Activated T-helper 17 cell treated with anti-CD3 and anti-CD28 coated beads, Interleukin-2, amount 50 U/mL, for 72 hours (primary cell): ENCODE measurements around the gene TSPEAR. TPM values are rescaled to one million over a fixed set of nuclear protein-coding genes. Genes with fewer than 3 reads are reported as not detected.

Experiments used
- ATAC-seq: fragments of 150-1000 bp; cut with Tn5 transposase; replicated peaks from 2 replicates; pipeline ENCODE4 v1.10.0; 2021; ENCODE audit warnings: mild to moderate bottlenecking, moderate library complexity
- H3K27ac Mint-ChIP-seq: one replicate; pipeline ENCODE4 v1.8.0; 2022; ENCODE audit warnings: mixed read lengths
- H3K27me3 Mint-ChIP-seq: one replicate; pipeline ENCODE4 v1.8.0; 2022; ENCODE audit warnings: mixed read lengths
- H3K36me3 Mint-ChIP-seq: one replicate; pipeline ENCODE4 v1.8.0; 2022; ENCODE audit warnings: low read depth, mild to moderate bottlenecking, mixed read lengths
- H3K4me1 Mint-ChIP-seq: one replicate; pipeline ENCODE4 v1.8.0; 2022; ENCODE audit warnings: mixed read lengths
- H3K4me3 Mint-ChIP-seq: one replicate; pipeline ENCODE4 v1.8.0; 2022; ENCODE audit warnings: mild to moderate bottlenecking, mixed read lengths
- H3K9me3 Mint-ChIP-seq: one replicate; pipeline ENCODE4 v1.8.0; 2022; ENCODE audit warnings: mixed read lengths
- total RNA-seq, 2 donors: library from RNA; stranded (reverse); gene quantifications; one replicate each; pipeline ENCODE4 v1.2.3, GENCODE V29; 2022

TSPEAR gene
- total RNA-seq, 2 donors from 2014 or later, result 0.08 TPM; not detected in 1

DNA sequence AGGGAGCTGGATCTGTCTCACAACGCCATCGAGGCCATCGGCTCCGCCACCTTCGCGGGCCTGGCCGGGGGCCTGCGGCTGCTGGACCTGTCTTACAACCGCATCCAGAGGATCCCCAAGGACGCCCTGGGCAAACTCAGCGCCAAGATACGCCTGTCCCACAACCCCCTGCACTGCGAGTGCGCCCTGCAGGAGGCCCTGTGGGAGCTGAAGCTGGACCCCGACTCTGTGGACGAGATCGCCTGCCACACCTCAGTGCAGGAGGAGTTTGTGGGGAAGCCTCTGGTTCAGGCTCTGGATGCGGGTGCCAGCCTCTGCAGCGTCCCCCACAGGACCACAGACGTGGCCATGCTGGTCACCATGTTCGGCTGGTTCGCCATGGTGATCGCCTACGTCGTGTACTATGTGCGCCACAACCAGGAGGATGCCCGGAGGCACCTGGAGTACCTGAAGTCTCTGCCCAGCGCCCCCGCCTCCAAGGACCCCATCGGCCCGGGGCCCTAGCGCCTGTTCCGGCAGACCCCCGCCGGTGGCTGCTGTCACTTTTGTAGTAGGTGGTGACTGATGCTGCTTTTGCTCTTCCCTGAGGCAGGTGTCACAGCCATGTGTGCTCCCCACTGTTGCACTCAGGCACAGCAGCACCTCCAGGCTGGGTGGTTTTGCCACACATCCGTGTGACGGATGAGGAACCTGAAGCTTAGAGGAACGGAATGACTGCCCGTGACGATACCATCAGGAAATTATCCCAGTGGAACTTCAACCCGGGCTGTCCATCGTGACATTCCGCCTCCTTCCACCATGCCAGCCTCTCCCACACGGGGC is 254.2 kb downstream of the TSPEAR start:
- no peak overlapping the region for H3K27ac Mint-ChIP-seq
- no peaks in the 10 kb centered on the region for H3K27me3 Mint-ChIP-seq
- no peaks in the 10 kb centered on the region for H3K36me3 Mint-ChIP-seq
- H3K9me3 Mint-ChIP-seq, result peaks cover 4% of the 10 kb centered on the region
- no peak for ATAC-seq
- H3K4me3 Mint-ChIP-seq, result peak overlapping the region; percentile 50
- no peaks in the 10 kb centered on the region for H3K4me1 Mint-ChIP-seq

DNA sequence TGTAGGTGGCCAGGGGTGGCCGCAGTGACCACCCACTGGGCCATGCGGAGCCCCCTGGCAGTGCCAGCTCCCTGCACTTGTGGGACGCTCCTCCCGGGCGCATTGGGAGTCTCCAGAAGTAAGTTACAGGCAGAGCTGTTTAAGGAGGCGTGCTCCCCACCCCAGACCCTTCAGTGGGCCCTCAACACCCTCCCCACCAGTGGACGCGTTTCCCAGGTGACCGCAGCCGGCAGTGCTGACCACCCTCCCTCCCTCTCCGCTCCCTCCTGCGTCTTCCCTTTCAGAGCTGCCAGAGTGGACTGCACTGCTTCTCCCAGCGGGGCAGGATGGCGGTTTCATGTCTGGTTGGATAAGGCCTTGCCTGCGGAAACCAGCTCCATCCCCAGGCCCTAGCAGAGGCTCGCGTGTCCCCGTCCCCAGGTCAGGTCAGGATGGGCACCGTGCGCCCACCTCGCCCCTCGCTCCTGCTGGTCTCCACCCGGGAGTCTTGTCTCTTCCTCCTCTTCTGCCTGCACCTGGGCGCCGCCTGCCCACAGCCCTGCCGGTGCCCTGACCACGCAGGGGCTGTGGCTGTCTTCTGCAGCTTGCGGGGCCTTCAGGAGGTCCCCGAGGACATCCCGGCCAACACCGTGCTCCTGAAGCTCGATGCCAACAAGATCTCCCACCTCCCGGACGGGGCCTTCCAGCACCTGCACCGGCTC is 255.0 kb downstream of the TSPEAR start:
- Mint-ChIP-seq H3K36me3 (no peaks in the 10 kb centered on the region), H3K27me3 (peaks cover 3% of the 10 kb centered on the region), H3K4me1 (no peaks in the 10 kb centered on the region), H3K9me3 (peaks cover 4% of the 10 kb centered on the region), H3K4me3 (peak overlapping the region; percentile 50), H3K27ac (no peak overlapping the region)
- no peak for ATAC-seq

DNA sequence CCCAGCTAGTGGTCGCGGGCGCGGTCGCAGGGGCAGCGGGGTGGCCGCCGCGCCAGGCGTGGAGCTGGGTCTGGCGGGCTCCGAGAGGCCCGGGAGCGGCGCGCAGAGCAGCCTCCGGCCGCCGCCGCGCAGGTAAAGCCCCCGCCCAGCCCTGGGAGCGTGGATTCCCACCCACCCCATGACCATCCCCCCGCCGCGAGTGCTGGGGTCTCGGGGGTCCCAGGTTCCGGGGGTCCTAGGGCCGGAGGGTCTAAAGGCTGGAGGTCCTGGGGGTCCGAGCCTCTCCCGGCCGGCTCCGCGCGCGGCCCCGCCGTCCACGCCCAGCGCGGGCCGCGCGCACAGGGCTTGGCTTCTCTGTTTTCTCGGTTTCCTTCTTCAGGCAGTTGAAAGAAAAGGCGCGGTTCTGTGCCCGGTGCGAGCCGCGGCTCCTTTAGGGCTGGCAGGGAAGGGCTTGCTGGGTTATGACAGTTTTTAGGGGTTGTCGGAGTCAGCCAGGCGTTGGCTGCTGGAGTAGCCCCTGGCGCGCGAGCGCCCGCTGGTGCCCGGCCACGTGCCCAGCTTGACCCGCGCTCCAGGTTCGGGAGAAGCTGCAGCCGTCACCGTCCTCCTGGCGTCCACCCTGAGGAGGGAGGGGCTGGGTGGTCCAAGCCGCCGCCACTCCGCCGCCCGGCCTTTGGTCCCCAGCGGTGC is 255.7 kb downstream of the TSPEAR start:
- Mint-ChIP-seq H3K27ac (no peak overlapping the region), H3K36me3 (no peaks in the 10 kb centered on the region), H3K9me3 (peaks cover 4% of the 10 kb centered on the region), H3K4me1 (no peaks in the 10 kb centered on the region), H3K27me3 (peaks cover 3% of the 10 kb centered on the region), H3K4me3 (peak overlapping the region; percentile 50)
- peak; percentile 65 for ATAC-seq

DNA sequence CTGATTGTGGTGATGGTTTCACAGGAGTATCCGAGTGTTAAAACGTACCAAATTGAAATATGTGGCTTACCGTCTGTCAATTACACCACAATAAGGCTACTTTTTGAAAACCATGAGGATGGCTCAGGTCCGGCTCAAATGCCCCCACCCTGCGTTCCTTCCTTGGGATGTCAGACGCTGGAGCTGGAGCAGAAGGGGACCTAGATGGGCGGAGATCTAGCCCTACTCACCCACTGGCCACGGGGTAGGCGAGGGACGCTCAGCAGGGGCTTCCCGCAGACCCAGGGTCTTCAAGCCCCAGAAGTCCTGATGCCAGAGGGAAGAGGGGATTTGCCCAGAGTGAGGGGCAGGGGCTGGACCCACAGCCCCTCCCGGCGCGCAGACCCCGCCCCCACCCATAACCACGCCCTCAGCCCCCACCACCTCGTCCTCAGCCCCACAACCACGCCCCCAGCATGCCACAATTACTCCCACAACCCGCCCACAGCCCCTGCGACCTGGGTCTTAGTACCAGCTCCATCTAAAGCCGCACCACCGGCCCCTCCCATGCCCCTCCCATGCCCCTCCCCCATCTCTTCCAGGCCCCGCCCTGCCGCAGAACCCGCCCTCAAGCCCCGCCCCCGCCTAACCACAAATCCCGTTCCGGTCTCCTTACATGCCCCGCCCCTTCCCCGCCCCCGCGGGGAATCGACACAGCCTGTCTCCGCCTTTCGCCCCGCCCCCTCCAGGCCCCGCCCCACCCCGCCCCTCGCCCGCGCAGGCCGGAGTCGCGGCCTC is 256.4 kb downstream of the TSPEAR start, which contains the start of gene LRRC3:
Gene LRRC3 (plus strand): TSS at position 764 of the 777 bp plus-strand sequence. CDS start 1,135 bp downstream, outside the sequence.
- Mint-ChIP-seq H3K27me3 (peaks cover 3% of the 10 kb centered on the region), H3K4me1 (no peaks in the 10 kb centered on the region)
- ATAC-seq, result peak; percentile 77

DNA sequence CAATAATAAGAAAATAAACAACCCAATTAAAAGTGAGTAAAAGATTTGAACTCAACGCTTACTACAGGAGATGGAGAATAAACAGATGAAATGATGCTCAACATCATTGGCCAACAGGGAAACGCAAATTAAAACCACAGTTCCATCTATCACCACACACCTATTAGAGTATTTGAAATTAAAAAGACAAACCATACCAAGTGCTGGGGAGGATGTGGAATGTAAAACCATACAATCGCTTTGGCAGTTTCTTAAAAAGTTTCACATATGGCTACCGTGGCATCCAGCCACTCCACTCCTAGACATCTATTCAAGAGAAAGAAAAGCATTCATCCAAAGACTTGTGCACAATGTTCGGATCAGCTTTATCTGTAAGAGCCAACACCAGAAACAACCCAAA is 257.3 kb downstream of the TSPEAR start:
- no peak for ATAC-seq
- H3K9me3 Mint-ChIP-seq, result peaks cover 4% of the 10 kb centered on the region
- H3K36me3 Mint-ChIP-seq, result no peaks in the 10 kb centered on the region
- H3K4me1 Mint-ChIP-seq, result no peaks in the 10 kb centered on the region
- H3K27ac Mint-ChIP-seq, result no peak overlapping the region
- H3K27me3 Mint-ChIP-seq, result peaks cover 3% of the 10 kb centered on the region
- peak overlapping the region; percentile 50 for H3K4me3 Mint-ChIP-seq

More for the DNA sequence above, 256.4 kb downstream of the TSPEAR start, which contains the start of gene LRRC3:
- H3K4me3 Mint-ChIP-seq, result peak within 1 kb of the TSS; percentile 50
- H3K9me3 Mint-ChIP-seq, result peaks cover 4% of the 10 kb centered on the region
- no peak within 1 kb of the TSS for H3K27ac Mint-ChIP-seq
- H3K36me3 Mint-ChIP-seq, result no peaks in the 10 kb centered on the region

DNA sequence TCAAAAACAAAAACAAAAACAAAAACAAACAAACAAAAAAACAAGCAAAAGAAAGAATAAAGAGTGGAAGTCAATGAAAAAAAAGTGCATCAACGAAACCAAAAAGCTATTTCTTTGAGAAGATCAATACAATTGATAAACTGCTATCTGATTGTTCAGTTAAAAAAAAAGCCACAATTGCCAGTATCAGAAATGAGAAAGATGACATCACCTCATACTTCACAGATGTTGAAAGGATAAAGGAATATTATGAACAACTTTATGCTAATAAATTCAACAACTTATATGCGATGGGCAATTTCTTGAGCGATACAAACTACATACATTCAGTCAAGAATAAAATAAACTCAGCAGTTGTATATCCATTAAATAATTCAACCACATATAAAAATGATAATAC is 258.3 kb downstream of the TSPEAR start:
- Mint-ChIP-seq H3K27ac (no peak overlapping the region), H3K36me3 (no peaks in the 10 kb centered on the region), H3K27me3 (peaks cover 3% of the 10 kb centered on the region), H3K9me3 (peaks cover 4% of the 10 kb centered on the region), H3K4me1 (no peaks in the 10 kb centered on the region), H3K4me3 (no peak overlapping the region)
- ATAC-seq, result no peak

DNA sequence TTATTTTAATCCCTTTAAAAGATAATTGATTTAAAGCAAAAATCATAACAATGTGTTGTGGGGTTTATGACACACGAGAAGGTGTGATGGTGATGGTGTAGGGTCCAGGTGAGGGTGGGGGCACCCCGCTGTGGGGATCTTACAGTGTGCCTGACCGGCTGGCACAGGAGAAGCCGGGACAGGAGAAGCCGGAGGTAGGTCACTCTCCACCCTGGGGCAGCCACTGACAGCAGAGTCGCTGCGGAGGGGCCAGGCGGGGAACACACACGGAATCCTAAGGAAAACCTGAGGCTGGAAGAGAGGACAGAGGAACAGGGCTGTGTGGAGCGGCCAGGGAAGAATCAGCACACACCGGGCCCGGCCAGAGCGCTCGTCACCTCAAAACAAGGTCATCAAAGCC is 260.4 kb downstream of the TSPEAR start:
- H3K27ac Mint-ChIP-seq, result no peak overlapping the region
- no peaks in the 10 kb centered on the region for H3K36me3 Mint-ChIP-seq
- no peak for ATAC-seq

DNA sequence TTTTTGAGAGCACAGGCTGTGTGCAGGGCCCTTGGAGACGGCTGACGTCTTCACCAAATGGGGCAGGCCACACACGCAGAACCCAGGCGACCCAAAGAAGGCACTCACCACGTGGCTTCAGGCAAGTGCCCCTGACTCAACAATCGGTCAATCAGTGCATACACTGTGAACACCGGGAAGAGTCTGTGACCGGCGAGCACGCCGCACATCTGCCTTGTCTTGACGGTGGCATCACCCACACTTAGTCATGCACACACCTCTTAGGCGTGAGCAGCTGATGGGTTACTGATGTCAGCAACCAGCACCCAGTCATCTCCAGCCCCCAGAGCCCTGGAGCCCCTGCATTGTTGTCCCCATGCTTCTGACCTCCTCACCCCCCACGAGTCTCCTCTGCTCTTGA is 261.0 kb downstream of the TSPEAR start:
- Mint-ChIP-seq H3K9me3 (peaks cover 4% of the 10 kb centered on the region), H3K27me3 (peaks cover 3% of the 10 kb centered on the region), H3K36me3 (no peaks in the 10 kb centered on the region), H3K27ac (no peak overlapping the region), H3K4me3 (no peak overlapping the region), H3K4me1 (no peaks in the 10 kb centered on the region)
- no peak for ATAC-seq

More for the DNA sequence above, 260.4 kb downstream of the TSPEAR start:
- Mint-ChIP-seq H3K9me3 (peaks cover 4% of the 10 kb centered on the region), H3K4me1 (no peaks in the 10 kb centered on the region), H3K27me3 (peaks cover 3% of the 10 kb centered on the region), H3K4me3 (no peak overlapping the region)

DNA sequence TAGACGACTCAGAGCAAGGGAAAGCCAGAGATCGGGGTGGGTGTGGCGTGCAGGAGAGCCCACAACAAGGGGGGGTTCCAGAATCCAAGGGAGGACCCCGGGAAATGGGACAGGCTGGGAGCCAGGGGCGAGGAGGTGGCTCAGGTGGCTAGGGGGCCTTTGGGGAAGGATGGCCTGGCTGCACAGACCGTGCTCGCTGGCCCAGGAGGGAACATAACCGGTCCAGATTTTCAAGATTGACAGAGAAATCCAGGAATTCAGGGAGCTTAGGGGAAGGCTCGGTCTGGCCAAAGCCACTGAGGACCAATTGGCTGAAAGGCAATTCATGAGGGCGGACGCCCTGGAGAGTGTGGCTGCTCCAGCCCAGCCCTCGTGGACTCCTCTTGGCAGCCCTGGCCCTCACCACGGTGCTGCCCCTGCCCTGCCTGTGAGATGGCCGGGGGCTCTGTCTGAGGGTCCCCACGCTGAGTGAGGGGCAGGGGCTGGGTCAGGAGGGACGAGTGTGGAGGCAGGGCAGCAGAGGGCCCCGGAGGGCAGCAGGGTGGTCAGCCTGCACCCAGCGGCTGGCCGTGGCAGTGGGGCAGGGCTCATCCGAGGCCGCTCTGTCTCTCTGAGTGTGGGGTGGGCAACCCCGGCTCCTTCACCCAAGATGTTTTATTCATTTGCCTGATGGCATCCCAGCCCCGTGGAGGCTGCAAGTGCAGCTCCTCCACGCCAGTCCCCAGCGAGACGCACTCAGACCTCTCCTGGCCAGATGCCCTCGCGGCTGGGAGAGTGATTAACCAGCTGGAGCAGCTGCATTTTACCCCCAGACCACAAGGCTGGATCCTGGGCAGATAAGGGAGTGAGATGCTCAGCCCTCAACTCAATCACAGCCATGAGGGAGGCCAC is 261.7 kb downstream of the TSPEAR start:
- H3K36me3 Mint-ChIP-seq, result no peaks in the 10 kb centered on the region
- H3K9me3 Mint-ChIP-seq, result peaks cover 4% of the 10 kb centered on the region
- no peak for ATAC-seq
- H3K27ac Mint-ChIP-seq, result no peak overlapping the region
- H3K4me3 Mint-ChIP-seq, result no peak overlapping the region
- H3K27me3 Mint-ChIP-seq, result peaks cover 3% of the 10 kb centered on the region
- H3K4me1 Mint-ChIP-seq, result no peaks in the 10 kb centered on the region

DNA sequence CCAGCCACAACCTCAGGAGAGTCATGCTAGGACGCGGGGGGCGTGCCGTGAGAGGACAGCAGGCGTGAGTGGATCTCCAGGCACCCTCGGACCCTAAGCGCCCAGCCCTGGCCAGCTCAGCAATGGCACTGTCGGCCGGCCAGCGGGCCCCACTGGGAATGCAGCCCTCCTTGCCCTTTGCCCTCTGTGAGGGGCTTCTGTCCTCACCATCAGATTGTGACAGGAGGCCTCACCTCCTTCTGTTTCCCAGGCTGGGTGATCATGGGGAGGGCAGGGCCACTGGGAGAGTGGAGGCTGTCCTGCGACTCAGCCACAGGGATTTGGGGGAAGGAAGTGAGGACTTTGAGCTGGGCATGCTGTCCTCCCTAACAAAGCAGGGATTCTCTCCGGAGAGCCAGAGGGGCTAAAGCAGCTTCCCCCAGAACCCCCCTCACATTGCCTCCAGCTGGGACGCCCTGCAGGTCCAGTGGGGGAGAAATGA is 262.7 kb downstream of the TSPEAR start:
- no peaks in the 10 kb centered on the region for H3K36me3 Mint-ChIP-seq
- no peak for ATAC-seq
- H3K4me3 Mint-ChIP-seq, result no peak overlapping the region
- H3K4me1 Mint-ChIP-seq, result no peaks in the 10 kb centered on the region
- peaks cover 3% of the 10 kb centered on the region for H3K27me3 Mint-ChIP-seq
- H3K27ac Mint-ChIP-seq, result no peak overlapping the region
- peaks cover 4% of the 10 kb centered on the region for H3K9me3 Mint-ChIP-seq
